Adrenal gland (tissue), 5 donors: Measurements from ENCODE around the gene KRT37.
"Not testable (repeated sequence)": the region's sequence is repeated elsewhere in the genome, so short reads cannot be mapped to it uniquely, and the experiment has no call there.

Source experiments
- CTCF ChIP-seq, 6 experiments: fragments of 450-650 bp in 4 of 6; fragments of 200-600 bp in 2 of 6; sonication (generic) in 1 of 6; IDR thresholded peaks; 1 replicate in 5 of 6; 2 replicates in 1 of 6; pipeline versions ENCODE4 v1.5.1 to v1.8.0; 2016 to 2021; ENCODE audit warnings: antibody characterized with exemption in 6 of 6, mild to moderate bottlenecking in 2 of 6, moderate library complexity in 1 of 6
- POLR2A ChIP-seq, 2 donors: fragments of 450-650 bp; IDR thresholded peaks; one replicate each; pipeline ENCODE4 v1.6.1; 2017; ENCODE audit warnings: antibody characterized with exemption in 2 of 2, mild to moderate bottlenecking in 2 of 2, moderate library complexity in 1 of 2
- donor health status: DM: no; HTN: no; CAD: no.

- TF ChIP-seq CTCF, POLR2A (IDR thresholded peaks at IDR 0.05): not testable (repeated sequence)
Observed at GRCh38 chr17:41380091-41380490, 44.3 kb downstream of the KRT37 start.
